NCI-H2196 (cell line): ENCODE measurements around the gene MFSD8.
"Not testable (repeated sequence)": the region's sequence is repeated elsewhere in the genome, so short reads cannot be mapped to it uniquely, and the experiment has no call there.

Experiments
- DNase-seq: peaks from one replicate; lab custom pipeline; 2025; ENCODE audit not compliant: unreplicated experiment; lab: John Stamatoyannopoulos, UW

The MFSD8 gene

GRCh38 chr4:127965062-127965802 is at the start of gene MFSD8, which contains the start of gene ABHD18:
MFSD8 (minus strand) TSS chr4:127965173; CDS start chr4:127965133, 40 bp downstream.
ABHD18 (plus strand) TSS chr4:127965406; CDS start chr4:127982956, 17,550 bp downstream.
- DNase-seq = peak; percentile 93

GRCh38 chr4:128009428-128009827 is 44.5 kb upstream of the MFSD8 start:
- no peak for DNase-seq

- no peak for DNase-seq
These were observed 41.6 kb upstream of the MFSD8 start for GRCh38 chr4:128006592-128006991.

GRCh38 chr4:127997534-127998388 is 32.8 kb upstream of the MFSD8 start:
- no peak for DNase-seq

GRCh38 chr4:127996521-127996920 is 31.5 kb upstream of the MFSD8 start:
- not testable (repeated sequence) for DNase-seq

- DNase-seq = no peak
These were observed 30.8 kb upstream of the MFSD8 start for GRCh38 chr4:127995776-127996175.

- no peak for DNase-seq
These were observed 28.2 kb upstream of the MFSD8 start for GRCh38 chr4:127993151-127993550.

- no peak for DNase-seq
These were observed 23.7 kb upstream of the MFSD8 start for GRCh38 chr4:127988638-127989037.

GRCh38 chr4:127985989-127986388 is 21.0 kb upstream of the MFSD8 start:
- no peak for DNase-seq

GRCh38 chr4:127982445-127982844 is 17.5 kb upstream of the MFSD8 start:
- DNase-seq = no peak

GRCh38 chr4:127978930-127979329 is 14.0 kb upstream of the MFSD8 start:
- no peak for DNase-seq

- peak; percentile 38 for DNase-seq
These were observed 10.3 kb upstream of the MFSD8 start for GRCh38 chr4:127975121-127975770.

- DNase-seq = not testable (repeated sequence)
These were observed 6.0 kb upstream of the MFSD8 start for GRCh38 chr4:127970925-127971324.

- DNase-seq = no peak
These were observed 3.6 kb upstream of the MFSD8 start for GRCh38 chr4:127968586-127968985.

GRCh38 chr4:127967141-127967775 is 2.3 kb upstream of the MFSD8 start:
- no peak for DNase-seq

- DNase-seq = no peak
These were observed 816 bp upstream of the MFSD8 start for GRCh38 chr4:127965803-127966175.

GRCh38 chr4:127964426-127965061 is 429 bp downstream of the MFSD8 start:
- DNase-seq = not testable (repeated sequence)

- not testable (repeated sequence) for DNase-seq
These were observed 1.2 kb downstream of the MFSD8 start for GRCh38 chr4:127963633-127964398.

GRCh38 chr4:127959794-127960193 is 5.2 kb downstream of the MFSD8 start:
- DNase-seq = no peak

- DNase-seq = no peak
These were observed 7.9 kb downstream of the MFSD8 start for GRCh38 chr4:127957105-127957504.
